K562 (cell line): ENCODE measurements around the gene EIF4E3. TPM values are rescaled to one million over a fixed set of nuclear protein-coding genes. Genes with fewer than 3 reads are reported as not detected.

Source experiments
- ATAC-seq: fragments of 200-7000 bp; cut with Tn5 transposase; 3 replicates; pipeline ENCODE4 v1.9.1; 2020; ENCODE audit warnings: moderate library complexity
- BruUV-seq: library from RNA; stranded (reverse); fragments of 400-500 nt; replicated peaks from 2 replicates; lab custom pipeline; 2021; lab: Mats Ljungman, UMichigan
- CTCF ChIA-PET: fragments of 300-600 bp; formaldehyde crosslinking; extraction: SDS; loops from one replicate; lab custom pipeline; 2021; ENCODE audit warnings: low intra/inter-chr PET ratio; lab: Yijun Ruan, JAX
- POLR2A ChIA-PET: fragments of 300-600, 350-650 bp; sonication (Branson Sonifier 250); formaldehyde crosslinking; extraction: SDS; loops from one replicate; lab custom pipeline; 2021; ENCODE audit warnings: antibody characterized with exemption, inconsistent platforms; lab: Yijun Ruan, JAX
- DNase-seq, 4 experiments: peaks; one replicate each; pipeline versions ENCODE4 v3.0.0 to v3.0.0-alpha.2; 2011 to 2018; ENCODE audit warnings: low spot score in 3 of 4, mixed read lengths in 3 of 4; ENCODE audit errors: extremely low read depth in 1 of 4
- FAIRE-seq: peaks from 2 replicates; lab custom pipeline; 2011; peaks lifted over from hg19 to GRCh38; lab: Jason Lieb, UNC
- H2AFZ ChIP-seq: 2 replicates; pipeline ENCODE4 v1.6.0; 2011; ENCODE audit warnings: low read depth, low read length, control low read depth, inconsistent platforms
- H3K27ac ChIP-seq: fragments of 200-600 bp; 3 replicates; pipeline ENCODE4 v1.8.0; 2011; ENCODE audit warnings: low read depth, mild to moderate bottlenecking, control low read depth, inconsistent platforms, low read length, moderate library complexity, mixed read lengths; ENCODE audit errors: extremely low read depth
- H3K27me3 ChIP-seq, 2 experiments: fragments of 300-600 bp in 1 of 2; 2 replicates in 1 of 2; 3 replicates in 1 of 2; pipeline versions ENCODE4 v1.6.0 to v1.8.0; 2011; ENCODE audit warnings: inconsistent platforms in 2 of 2, low read length in 2 of 2, mild to moderate bottlenecking in 1 of 2, mixed read lengths in 1 of 2, moderate library complexity in 1 of 2; ENCODE audit not compliant: control insufficient read depth in 2 of 2, insufficient read depth in 2 of 2
- H3K36me3 ChIP-seq: fragments of 300-600 bp; 3 replicates; pipeline ENCODE4 v1.8.0; 2011; ENCODE audit warnings: mild to moderate bottlenecking, low read length, inconsistent platforms; ENCODE audit not compliant: control insufficient read depth, insufficient read depth
- H3K4me1 ChIP-seq, 2 experiments: fragments of 200-600 bp in 1 of 2; replicated peaks in 1 of 2; 2 replicates in 1 of 2; 3 replicates in 1 of 2; pipeline versions ENCODE4 v1.5.1 to v1.8.0; 2011; ENCODE audit warnings: inconsistent platforms in 2 of 2, low read length in 2 of 2, mild to moderate bottlenecking in 1 of 2, mixed read lengths in 1 of 2, moderate library complexity in 1 of 2; ENCODE audit not compliant: control insufficient read depth in 2 of 2, insufficient read depth in 2 of 2
- H3K4me2 ChIP-seq: 2 replicates; pipeline ENCODE4 v1.6.1; 2011; ENCODE audit warnings: low read length, control low read depth, inconsistent platforms, mixed read lengths; ENCODE audit not compliant: insufficient read depth
- H3K4me3 ChIP-seq: fragments of 200-600 bp; sonication (generic), shearing (Covaris generic); 2 replicates; pipeline ENCODE4 v1.5.1; 2016; ENCODE audit warnings: control low read depth, inconsistent platforms
- H3K79me2 ChIP-seq: fragments of 200-600 bp; 3 replicates; pipeline ENCODE4 v1.8.0; 2011; ENCODE audit warnings: low read length, inconsistent platforms; ENCODE audit not compliant: control insufficient read depth, insufficient read depth
- H3K9ac ChIP-seq, 2 experiments: 2 replicates each; pipeline versions ENCODE4 v1.6.0 to v1.6.1; 2011; ENCODE audit warnings: low read depth in 2 of 2, low read length in 2 of 2, control low read depth in 1 of 2, inconsistent platforms in 1 of 2, mild to moderate bottlenecking in 1 of 2, mixed read lengths in 1 of 2; ENCODE audit not compliant: insufficient read depth in 1 of 2
- H3K9me1 ChIP-seq: one replicate; pipeline ENCODE4 v1.6.0; 2011; ENCODE audit warnings: inconsistent platforms, mild to moderate bottlenecking, low read length, moderate library complexity; ENCODE audit not compliant: control insufficient read depth, insufficient read depth
- H3K9me3 ChIP-seq: replicated peaks from 2 replicates; pipeline ENCODE4 v1.5.1; 2011; ENCODE audit warnings: low read depth, low read length, inconsistent platforms; ENCODE audit not compliant: control insufficient read depth, insufficient read depth
- H4K20me1 ChIP-seq: replicated peaks from 2 replicates; pipeline ENCODE4 v1.6.1; 2011; ENCODE audit warnings: low read length, inconsistent platforms, mixed read lengths; ENCODE audit not compliant: control insufficient read depth, insufficient read depth
- ARID2 ChIP-seq: fragments of 450-650 bp; IDR thresholded peaks from 2 replicates; pipeline ENCODE4 v1.6.1; 2017; ENCODE audit warnings: antibody characterized with exemption, mild to moderate bottlenecking
- E2F1 ChIP-seq: sonication (generic); formaldehyde crosslinking; IDR thresholded peaks from 2 replicates; pipeline ENCODE4 v1.8.1; 2023; ENCODE audit warnings: mild to moderate bottlenecking, missing genetic modification reagents, moderate library complexity
- E2F6 ChIP-seq, 2 experiments: IDR thresholded peaks; 2 replicates each; pipeline ENCODE4 v1.6.1; 2011; ENCODE audit warnings: borderline replicate concordance in 1 of 2, control low read depth in 1 of 2, low read depth in 1 of 2, low read length in 1 of 2, mild to moderate bottlenecking in 1 of 2, mixed read lengths in 1 of 2, moderate library complexity in 1 of 2; ENCODE audit not compliant: insufficient read depth in 1 of 2, insufficient read length in 1 of 2, poor library complexity in 1 of 2, severe bottlenecking in 1 of 2; ENCODE audit errors: extremely low read depth in 1 of 2
- HDAC3 ChIP-seq: fragments of 450-650 bp; IDR thresholded peaks from 2 replicates; pipeline ENCODE4 v1.6.1; 2018; ENCODE audit warnings: borderline replicate concordance, mild to moderate bottlenecking, moderate library complexity; ENCODE audit not compliant: partially characterized antibody
- KLF13 ChIP-seq: fragments of 450-650 bp; IDR thresholded peaks from 2 replicates; pipeline ENCODE4 v1.6.1; 2016; ENCODE audit warnings: missing genetic modification characterization, low read depth, mild to moderate bottlenecking, missing compliant biosample characterization, moderate library complexity, borderline replicate concordance
- MBD2 ChIP-seq: sonication (generic); IDR thresholded peaks from 2 replicates; pipeline ENCODE4 v1.6.1; 2016; ENCODE audit warnings: low read depth, borderline replicate concordance
- MEIS2 ChIP-seq: fragments of 450-650 bp; IDR thresholded peaks from 2 replicates; pipeline ENCODE4 v1.6.1; 2014; ENCODE audit warnings: mild to moderate bottlenecking; ENCODE audit not compliant: partially characterized antibody
- RBM17 ChIP-seq: fragments of 200-400 bp; formaldehyde crosslinking; IDR thresholded peaks from 2 replicates; pipeline ENCODE4 v1.6.1; 2017; ENCODE audit warnings: low read depth, mild to moderate bottlenecking, low read length, borderline replicate concordance
- ZEB2 ChIP-seq: fragments of 450-650 bp; IDR thresholded peaks from 2 replicates; pipeline ENCODE4 v1.6.1; 2016
- ZNF347 ChIP-seq: fragments of 450-650 bp; formaldehyde crosslinking; IDR thresholded peaks from 2 replicates; pipeline ENCODE4 v1.4.0; 2020; ENCODE audit warnings: low read depth, mild to moderate bottlenecking, moderate library complexity
- ZNF584 ChIP-seq: fragments of 200-800 bp; sonication (Bioruptor generic); IDR thresholded peaks from 2 replicates; pipeline ENCODE4 v1.6.1; 2016; ENCODE audit warnings: low read depth, mild to moderate bottlenecking, missing genetic modification characterization, missing compliant biosample characterization
- ZNF592 ChIP-seq: fragments of 450-650 bp; IDR thresholded peaks from 2 replicates; pipeline ENCODE4 v1.6.1; 2017; ENCODE audit warnings: antibody characterized with exemption, mild to moderate bottlenecking
- WGBS: fragments of 100-300 bp; shearing (Covaris generic); methylation state at CpG from one replicate; pipeline ENCODE4 v1.1.6; 2016; ENCODE audit warnings: low coverage, mixed read lengths; ENCODE audit not compliant: insufficient coverage; ENCODE audit errors: missing lambda C conversion rate; 5-methylcytosine and 5-hydroxymethylcytosine counted together
- in situ Hi-C: fragments of 300-500 bp; cut with MboI; formaldehyde crosslinking; loops from 4 replicates; pipeline ENCODE4 v1.15.0; 2018; ENCODE audit warnings: inconsistent platforms, mixed read lengths
- intact Hi-C: fragments of 100-400 bp; cut with micrococcal nuclease; formaldehyde crosslinking; loops from 2 replicates; pipeline ENCODE4 v1.14.2; 2022
- polyA plus RNA-seq, 8 experiments: library from polyadenylated mRNA; depleted of rRNA in 4 of 8; stranded (reverse) in 5 of 8; unstranded in 3 of 8; fragments of >200 nt; fragmentation: Nextera tagmentation in 2 of 8; fragmentation: Illumina TruSeq in 1 of 8; extraction: Ambion mirVana in 2 of 8; extraction: Trizol in 1 of 8; gene quantifications; 2 replicates each; pipeline versions ENCODE4 v1.2.1 to v1.2.3, GENCODE V29; 2011 to 2014; ENCODE audit warnings: inconsistent platforms in 1 of 8, missing spikeins in 1 of 8
- total RNA-seq, 7 experiments: library from RNA; depleted of rRNA in 6 of 7; stranded (reverse); fragments of >200 nt in 6 of 7; fragmentation: Illumina TruSeq in 2 of 7; extraction: Trizol in 2 of 7; gene quantifications; 2 replicates each; pipeline versions ENCODE4 v1.2.1 to v1.2.3, GENCODE V29; 2011 to 2021; ENCODE audit warnings: low replicate concordance in 1 of 7
- TF ChIP-seq, protein P1 (sequence below): fragments of 450-650 bp; IDR thresholded peaks from 2 replicates; pipeline ENCODE4 v1.6.1; 2017; ENCODE audit warnings: mild to moderate bottlenecking, moderate library complexity

The EIF4E3 gene
- total and polyA plus RNA-seq, 9 of the 15 experiments (the other 6 are each of a cell fraction or from before 2014, with no cell fraction given), result 0.18 to 2.5 (median 1.1) TPM

DNA sequence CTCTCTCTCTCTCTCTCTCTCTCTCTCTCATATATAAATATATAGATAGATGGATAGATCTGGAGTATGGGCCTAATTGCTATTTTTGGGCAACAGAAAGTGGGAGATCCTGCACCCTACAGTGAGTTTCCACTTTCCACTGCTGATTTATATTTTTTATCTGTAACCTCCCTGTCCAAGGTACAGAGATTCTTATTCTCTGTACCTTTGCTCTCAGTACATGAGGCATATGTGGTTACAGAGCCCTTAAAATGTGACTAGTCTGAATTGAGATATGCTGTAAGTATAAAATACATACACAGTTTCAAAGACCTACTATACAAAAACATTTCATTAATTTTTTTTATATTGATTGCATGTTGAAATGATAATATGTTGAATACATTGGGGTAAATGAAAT, 90.5 kb downstream of the EIF4E3 start (continued):
- no peak for TF ChIP-seq ZNF592
- no peak for TF ChIP-seq ARID2
- no peak for TF ChIP-seq ZNF584 (CRISPR knock-in tag)

- ATAC-seq (no peak), DNase-seq (no peak), FAIRE-seq (no peak)
- Histone ChIP-seq H2AFZ (no peak overlapping the region), H3K4me2 (no peak overlapping the region), H3K27ac (no peak overlapping the region), H3K9me1 (no peaks in the 10 kb centered on the region), H3K4me3 (no peak overlapping the region), H3K9ac (no peak overlapping the region), H3K27me3 (peaks cover 4 to 9% of the 10 kb centered on the region in 2 experiments; a peak in 4 of 5 replicates), H3K9me3 (no peaks in the 10 kb centered on the region), H4K20me1 (no peaks in the 10 kb centered on the region), H3K79me2 (no peaks in the 10 kb centered on the region), H3K4me1 (no peaks in the 10 kb centered on the region), H3K36me3 (no peaks in the 10 kb centered on the region)
- intact Hi-C loops (no loop called here), in situ Hi-C loops (no loop called here)
- CTCF ChIA-PET, result no interaction called here
- 14% methylated on average over 2 of the region's 2 CpGs for WGBS
- POLR2A ChIA-PET, result no interaction called here
- BruUV-seq, result no TSS peak
- no peak for TF ChIP-seq ZNF347 (CRISPR knock-in tag)
- TF ChIP-seq, protein P1, sequence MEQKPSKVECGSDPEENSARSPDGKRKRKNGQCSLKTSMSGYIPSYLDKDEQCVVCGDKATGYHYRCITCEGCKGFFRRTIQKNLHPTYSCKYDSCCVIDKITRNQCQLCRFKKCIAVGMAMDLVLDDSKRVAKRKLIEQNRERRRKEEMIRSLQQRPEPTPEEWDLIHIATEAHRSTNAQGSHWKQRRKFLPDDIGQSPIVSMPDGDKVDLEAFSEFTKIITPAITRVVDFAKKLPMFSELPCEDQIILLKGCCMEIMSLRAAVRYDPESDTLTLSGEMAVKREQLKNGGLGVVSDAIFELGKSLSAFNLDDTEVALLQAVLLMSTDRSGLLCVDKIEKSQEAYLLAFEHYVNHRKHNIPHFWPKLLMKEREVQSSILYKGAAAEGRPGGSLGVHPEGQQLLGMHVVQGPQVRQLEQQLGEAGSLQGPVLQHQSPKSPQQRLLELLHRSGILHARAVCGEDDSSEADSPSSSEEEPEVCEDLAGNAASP, result no peak
- TF ChIP-seq ZEB2, result no peak
- TF ChIP-seq E2F6 (IDR thresholded peaks at IDR 0.05; ENCODE audit: borderline replicate concordance in 1 of 2, extremely low read depth in 1 of 2, insufficient read depth in 1 of 2, insufficient read length in 1 of 2, low read depth in 1 of 2, low read length in 1 of 2, poor library complexity in 1 of 2, severe bottlenecking in 1 of 2), result no peak
- TF ChIP-seq HDAC3, result no peak
- TF ChIP-seq RBM17, result no peak
- no peak for TF ChIP-seq E2F1 (CRISPR knock-in tag)
- no peak for TF ChIP-seq KLF13 (tag)
- TF ChIP-seq MEIS2, result no peak
- TF ChIP-seq MBD2, result no peak
These were observed 95.5 kb downstream of the EIF4E3 start for GRCh38 chr3:71629711-71630110.
